SW 1271 (cell line): ENCODE results near the gene MUC5AC.

Source experiments
- DNase-seq, 2 experiments: peaks; one replicate each; lab custom pipeline; 2025; lab: John Stamatoyannopoulos, UW

The MUC5AC gene

GRCh38 chr11:1226226-1226985 lies 68.7 kb downstream of the MUC5AC start:
- no peak for DNase-seq

- DNase-seq: no peak
Observed at GRCh38 chr11:1226986-1227550, 69.3 kb downstream of the MUC5AC start.

- DNase-seq: no peak
Observed at GRCh38 chr11:1227551-1228100, 69.9 kb downstream of the MUC5AC start.

- DNase-seq: no peak
Observed at GRCh38 chr11:1228101-1228821, 70.5 kb downstream of the MUC5AC start.

GRCh38 chr11:1228921-1229451 lies 71.2 kb downstream of the MUC5AC start:
- DNase-seq: no peak

- no peak for DNase-seq
Observed at GRCh38 chr11:1229471-1230120, 71.8 kb downstream of the MUC5AC start.

GRCh38 chr11:1230121-1230455 lies 72.3 kb downstream of the MUC5AC start:
- no peak for DNase-seq

- no peak for DNase-seq
Observed at GRCh38 chr11:1230456-1231395, 73.0 kb downstream of the MUC5AC start.

GRCh38 chr11:1231396-1232020 lies 73.8 kb downstream of the MUC5AC start:
- no peak for DNase-seq

- DNase-seq: no peak
Observed at GRCh38 chr11:1232021-1232882, 74.5 kb downstream of the MUC5AC start.

- no peak for DNase-seq
Observed at GRCh38 chr11:1232883-1233321, 75.1 kb downstream of the MUC5AC start.

GRCh38 chr11:1233351-1234053 lies 75.7 kb downstream of the MUC5AC start:
- DNase-seq: no peak

GRCh38 chr11:1234054-1234720 lies 76.4 kb downstream of the MUC5AC start:
- no peak for DNase-seq

- DNase-seq: no peak
Observed at GRCh38 chr11:1234771-1235305, 77.1 kb downstream of the MUC5AC start.

GRCh38 chr11:1235306-1235900 lies 77.7 kb downstream of the MUC5AC start:
- DNase-seq: no peak

- no peak for DNase-seq
Observed at GRCh38 chr11:1235901-1236315, 78.2 kb downstream of the MUC5AC start.

GRCh38 chr11:1236316-1237127 lies 78.8 kb downstream of the MUC5AC start:
- DNase-seq: no peak
